HepG2 (cell line): ENCODE measurements around the gene DQX1. TPM values are rescaled to one million over a fixed set of nuclear protein-coding genes. Genes with fewer than 3 reads are reported as not detected.

ENCODE experiments used
- BORCS8-MEF2B ChIP-seq: sonication (generic); formaldehyde crosslinking; IDR thresholded peaks from 2 replicates; pipeline ENCODE4 v1.8.0; 2022; ENCODE audit warnings: mild to moderate bottlenecking, missing genetic modification reagents
- BRD4 ChIP-seq: sonication (generic); formaldehyde crosslinking; IDR thresholded peaks from 2 replicates; pipeline ENCODE4 v1.4.0; 2020; ENCODE audit warnings: missing genetic modification reagents
- ELF1 ChIP-seq: sonication (generic); formaldehyde crosslinking; IDR thresholded peaks from 2 replicates; pipeline ENCODE4 v1.4.0; 2020; ENCODE audit warnings: missing genetic modification reagents
- FOXC1 ChIP-seq: sonication (generic); formaldehyde crosslinking; IDR thresholded peaks from 2 replicates; pipeline ENCODE4 v1.8.0; 2022; ENCODE audit warnings: mild to moderate bottlenecking, missing genetic modification reagents, borderline replicate concordance
- FOXM1 ChIP-seq: sonication (generic); formaldehyde crosslinking; IDR thresholded peaks from 2 replicates; pipeline ENCODE4 v1.5.0; 2020; ENCODE audit warnings: missing genetic modification reagents
- GABPB1 ChIP-seq: IDR thresholded peaks from 2 replicates; pipeline ENCODE4 v1.6.1; 2016; ENCODE audit warnings: mild to moderate bottlenecking, missing genetic modification reagents, moderate library complexity, missing compliant biosample characterization
- GFI1 ChIP-seq: sonication (generic); formaldehyde crosslinking; IDR thresholded peaks from 2 replicates; pipeline ENCODE4 v1.5.0; 2020; ENCODE audit warnings: missing genetic modification reagents, mild to moderate bottlenecking, borderline replicate concordance
- HNRNPLL ChIP-seq: fragments of 200-400 bp; formaldehyde crosslinking; IDR thresholded peaks from 2 replicates; pipeline ENCODE4 v1.6.1; 2017; ENCODE audit warnings: mild to moderate bottlenecking, low read depth, low read length; ENCODE audit not compliant: poor library complexity, severe bottlenecking
- KDM4B ChIP-seq: sonication (generic); formaldehyde crosslinking; IDR thresholded peaks from 2 replicates; pipeline ENCODE4 v1.4.0; 2020; ENCODE audit warnings: missing genetic modification reagents
- KDM6A ChIP-seq: IDR thresholded peaks from 2 replicates; pipeline ENCODE4 v1.6.1; 2016; ENCODE audit warnings: low read depth
- MIXL1 ChIP-seq: IDR thresholded peaks from 2 replicates; pipeline ENCODE4 v1.6.1; 2016
- NR3C1 ChIP-seq: sonication (generic); formaldehyde crosslinking; IDR thresholded peaks from 2 replicates; pipeline ENCODE4 v1.4.0; 2020; ENCODE audit warnings: missing genetic modification reagents
- NRL ChIP-seq: sonication (generic); formaldehyde crosslinking; IDR thresholded peaks from 2 replicates; pipeline ENCODE4 v1.5.0; 2020; ENCODE audit warnings: missing genetic modification reagents, mild to moderate bottlenecking, moderate library complexity, borderline replicate concordance
- PTBP1 ChIP-seq: fragments of 200-400 bp; formaldehyde crosslinking; IDR thresholded peaks from 2 replicates; pipeline ENCODE4 v1.6.1; 2018; ENCODE audit warnings: low read length, low read depth; ENCODE audit not compliant: poor library complexity, severe bottlenecking
- RARG ChIP-seq: sonication (generic); formaldehyde crosslinking; IDR thresholded peaks from 2 replicates; pipeline ENCODE4 v1.4.0; 2020; ENCODE audit warnings: low read depth, mild to moderate bottlenecking, missing genetic modification reagents
- RBM39 ChIP-seq: fragments of 200-400 bp; formaldehyde crosslinking; IDR thresholded peaks from one replicate; pipeline ENCODE4 v1.6.1; 2018; ENCODE audit warnings: antibody characterized with exemption, mild to moderate bottlenecking, low read depth, low read length; ENCODE audit not compliant: poor library complexity, severe bottlenecking
- UBTF ChIP-seq: sonication (generic); formaldehyde crosslinking; IDR thresholded peaks from 2 replicates; pipeline ENCODE4 v1.4.0; 2020; ENCODE audit warnings: mild to moderate bottlenecking, missing genetic modification reagents
- ZBTB26 ChIP-seq: IDR thresholded peaks from 2 replicates; pipeline ENCODE4 v1.6.1; 2016; ENCODE audit warnings: missing compliant biosample characterization, missing genetic modification reagents, borderline replicate concordance
- ZBTB7A ChIP-seq: sonication (generic); formaldehyde crosslinking; IDR thresholded peaks from 2 replicates; pipeline ENCODE4 v1.8.0; 2022; ENCODE audit warnings: mild to moderate bottlenecking, missing genetic modification reagents
- ZFP62 ChIP-seq: sonication (generic); formaldehyde crosslinking; IDR thresholded peaks from 2 replicates; pipeline ENCODE4 v1.4.0; 2020; ENCODE audit warnings: missing genetic modification reagents
- ZNF20 ChIP-seq: sonication (generic); formaldehyde crosslinking; IDR thresholded peaks from 2 replicates; pipeline ENCODE4 v1.4.0; 2020; ENCODE audit warnings: mild to moderate bottlenecking, moderate library complexity, missing genetic modification reagents
- ZNF264 ChIP-seq: sonication (generic); formaldehyde crosslinking; IDR thresholded peaks from 2 replicates; pipeline ENCODE4 v1.4.0; 2020; ENCODE audit warnings: missing genetic modification reagents
- ZNF512 ChIP-seq: sonication (generic); formaldehyde crosslinking; IDR thresholded peaks from 2 replicates; pipeline ENCODE4 v1.4.0; 2020; ENCODE audit warnings: mild to moderate bottlenecking, missing genetic modification reagents
- ZNF644 ChIP-seq: IDR thresholded peaks from 2 replicates; pipeline ENCODE4 v1.6.1; 2016; ENCODE audit warnings: low read depth
- ZNF704 ChIP-seq: sonication (generic); formaldehyde crosslinking; IDR thresholded peaks from 2 replicates; pipeline ENCODE4 v1.8.1; 2023; ENCODE audit warnings: mild to moderate bottlenecking, inconsistent platforms, moderate library complexity, missing genetic modification reagents, borderline replicate concordance
- polyA plus RNA-seq, 8 experiments: library from polyadenylated mRNA; depleted of rRNA in 3 of 8; stranded (reverse) in 7 of 8; unstranded in 1 of 8; fragments of >200 nt; fragmentation: Illumina TruSeq in 4 of 8; extraction: Trizol in 4 of 8; gene quantifications; 2 replicates each; pipeline versions ENCODE4 v1.2.1 to v1.2.3, GENCODE V29; 2011 to 2016; ENCODE audit warnings: low read depth in 4 of 8, missing spikeins in 1 of 8, mixed read lengths in 1 of 8; ENCODE audit not compliant: insufficient read depth in 1 of 8
- total RNA-seq, 5 experiments: library from RNA; depleted of rRNA; stranded (reverse); fragments of >200 nt; fragmentation: Illumina TruSeq; extraction: Trizol; gene quantifications; 2 replicates each; pipeline ENCODE4 v1.2.3, GENCODE V29; 2016; ENCODE audit warnings: low read depth in 1 of 5

Gene DQX1
- total and polyA plus RNA-seq, 2 of the 13 experiments (the other 11 are each of a cell fraction or from before 2014, with no cell fraction given): 27.6 to 89.8 TPM

- no peak for TF ChIP-seq NR3C1 (CRISPR knock-in tag)
- no peak for TF ChIP-seq KDM4B (CRISPR knock-in tag)
- TF ChIP-seq ZBTB26 (CRISPR knock-in tag): no peak
- TF ChIP-seq PTBP1: no peak
- TF ChIP-seq UBTF (CRISPR knock-in tag): peak; percentile 70
- peak; percentile 68 for TF ChIP-seq NRL
- TF ChIP-seq ZFP62 (CRISPR knock-in tag): no peak
- peak; percentile 77 for TF ChIP-seq BORCS8-MEF2B
- TF ChIP-seq BRD4 (CRISPR knock-in tag): no peak
- no peak for TF ChIP-seq KDM6A (CRISPR knock-in tag)
- no peak for TF ChIP-seq MIXL1
- TF ChIP-seq ZNF20 (CRISPR knock-in tag): no peak
- peak; percentile 64; the same call in 1 of the 2 replicates for TF ChIP-seq ZBTB7A (CRISPR knock-in tag)
- peak; percentile 63 for TF ChIP-seq ELF1 (CRISPR knock-in tag)
- TF ChIP-seq ZNF704 (CRISPR knock-in tag): 0 out of 2 replicates have a peak, but pooled peaks have one; percentile 58
- no peak for TF ChIP-seq ZNF264
- TF ChIP-seq GFI1 (CRISPR knock-in tag): 0 out of 2 replicates have a peak, but pooled peaks have one; percentile 42
- TF ChIP-seq FOXM1: no peak
- TF ChIP-seq HNRNPLL: peak; percentile 100
- no peak for TF ChIP-seq ZNF644 (CRISPR knock-in tag)
- no peak for TF ChIP-seq ZNF512 (CRISPR knock-in tag)
- TF ChIP-seq GABPB1 (CRISPR knock-in tag): peak; percentile 84
- TF ChIP-seq FOXC1: peak; percentile 24; the same call in 1 of the 2 replicates
- no peak for TF ChIP-seq RARG
- peak; percentile 49 for TF ChIP-seq RBM39
These were observed 28.1 kb downstream of the DQX1 start (continued) for GRCh38 chr2:74497777-74498499.
